Activated B cell treated with CpG ODN at 0.5 μM for 24 hours (primary cell): ENCODE results near the gene MACC1. TPM values are rescaled to one million over a fixed set of nuclear protein-coding genes. Genes with fewer than 3 reads are reported as not detected.

Experiments used
- ATAC-seq: fragments of 200-7000 bp; cut with Tn5 transposase; one replicate; pipeline ENCODE4 v1.10.0; 2021; ENCODE audit warnings: low read depth, mild to moderate bottlenecking, moderate library complexity
- CTCF ChIA-PET: fragments of 350-600 bp; sonication (Branson Sonifier 250); formaldehyde crosslinking; loops from one replicate; lab custom pipeline; 2021; ENCODE audit warnings: antibody characterized with exemption; lab: Charles Lee
- POLR2A ChIA-PET: fragments of 350-600 bp; sonication (Branson Sonifier 250); formaldehyde crosslinking; loops from one replicate; lab custom pipeline; 2021; ENCODE audit warnings: antibody characterized with exemption; lab: Charles Lee
- DNase-seq: peaks from one replicate; pipeline ENCODE4 v3.0.0; 2022
- H3K27ac Mint-ChIP-seq: one replicate; pipeline ENCODE4 v1.8.0; 2020; ENCODE audit warnings: mixed read lengths
- H3K27me3 Mint-ChIP-seq: one replicate; pipeline ENCODE4 v1.8.0; 2021; ENCODE audit warnings: mixed read lengths
- H3K36me3 Mint-ChIP-seq: one replicate; pipeline ENCODE4 v1.8.0; 2021; ENCODE audit warnings: low read depth, mixed read lengths
- H3K4me1 Mint-ChIP-seq: one replicate; pipeline ENCODE4 v1.8.0; 2021; ENCODE audit warnings: mixed read lengths
- H3K4me3 Mint-ChIP-seq: one replicate; pipeline ENCODE4 v1.8.0; 2020; ENCODE audit warnings: mild to moderate bottlenecking, mixed read lengths
- H3K9me3 Mint-ChIP-seq: one replicate; pipeline ENCODE4 v1.8.0; 2020; ENCODE audit warnings: mixed read lengths
- intact Hi-C: fragments of 100-400 bp; cut with micrococcal nuclease; formaldehyde crosslinking; loops from one replicate; pipeline ENCODE4 v1.15.1; 2024
- total RNA-seq: library from RNA; stranded (reverse); gene quantifications from 2 replicates; pipeline ENCODE4 v1.2.3, GENCODE V29; 2022
- TF ChIP-seq, protein P1 (sequence below): fragments of 200-600 bp; IDR thresholded peaks from one replicate; pipeline ENCODE4 v1.8.0; 2022; ENCODE audit warnings: antibody characterized with exemption, mild to moderate bottlenecking

Gene MACC1
- total RNA-seq, 1 donor from 2014 or later = 20.3 TPM

DNA sequence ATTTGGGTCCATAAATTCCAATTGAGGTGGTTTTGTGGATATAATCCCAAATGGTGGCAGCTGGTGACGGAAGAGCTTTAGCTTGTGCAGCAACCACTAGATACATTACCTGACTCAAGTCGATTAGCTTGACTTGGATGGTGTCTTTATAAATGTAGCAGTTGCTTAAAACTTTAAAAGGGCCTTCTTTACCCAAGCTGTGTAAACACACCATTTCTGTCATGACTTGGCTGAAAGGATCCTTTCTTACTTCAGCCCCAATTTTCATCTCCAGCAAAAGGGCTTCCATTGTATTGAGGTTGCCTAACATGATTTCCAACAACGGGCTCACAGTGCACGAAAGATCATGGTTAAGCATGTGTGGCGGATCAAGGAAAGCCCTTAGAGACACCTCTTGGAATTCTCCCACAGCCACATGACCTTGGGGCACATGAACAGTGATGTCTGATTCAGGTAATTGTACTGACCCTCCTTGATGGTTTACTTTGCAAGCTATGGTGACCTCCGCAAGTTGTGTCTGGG is 57.9 kb downstream of the MACC1 start:
- ATAC-seq (no peak), DNase-seq (no peak)
- POLR2A ChIA-PET = no interaction called here
- TF ChIP-seq, protein P1, sequence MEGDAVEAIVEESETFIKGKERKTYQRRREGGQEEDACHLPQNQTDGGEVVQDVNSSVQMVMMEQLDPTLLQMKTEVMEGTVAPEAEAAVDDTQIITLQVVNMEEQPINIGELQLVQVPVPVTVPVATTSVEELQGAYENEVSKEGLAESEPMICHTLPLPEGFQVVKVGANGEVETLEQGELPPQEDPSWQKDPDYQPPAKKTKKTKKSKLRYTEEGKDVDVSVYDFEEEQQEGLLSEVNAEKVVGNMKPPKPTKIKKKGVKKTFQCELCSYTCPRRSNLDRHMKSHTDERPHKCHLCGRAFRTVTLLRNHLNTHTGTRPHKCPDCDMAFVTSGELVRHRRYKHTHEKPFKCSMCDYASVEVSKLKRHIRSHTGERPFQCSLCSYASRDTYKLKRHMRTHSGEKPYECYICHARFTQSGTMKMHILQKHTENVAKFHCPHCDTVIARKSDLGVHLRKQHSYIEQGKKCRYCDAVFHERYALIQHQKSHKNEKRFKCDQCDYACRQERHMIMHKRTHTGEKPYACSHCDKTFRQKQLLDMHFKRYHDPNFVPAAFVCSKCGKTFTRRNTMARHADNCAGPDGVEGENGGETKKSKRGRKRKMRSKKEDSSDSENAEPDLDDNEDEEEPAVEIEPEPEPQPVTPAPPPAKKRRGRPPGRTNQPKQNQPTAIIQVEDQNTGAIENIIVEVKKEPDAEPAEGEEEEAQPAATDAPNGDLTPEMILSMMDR = no peak
- intact Hi-C loops = loop anchor here (5.0 kb wide), 1 partner anchor 177 kb away; no protein-coding TSS in a partner anchor
- Mint-ChIP-seq H3K9me3 (no peaks in the 10 kb centered on the region), H3K4me3 (no peak overlapping the region), H3K4me1 (peaks cover 15% of the 10 kb centered on the region), H3K36me3 (peaks cover 17% of the 10 kb centered on the region), H3K27me3 (no peaks in the 10 kb centered on the region), H3K27ac (no peak overlapping the region)
- CTCF ChIA-PET = interaction anchor here (0.9 to 2.7 kb wide), 9 partner anchors 10 to 449 kb away, joined by 3 to 16 read pairs (median 4); no protein-coding TSS in a partner anchor

DNA sequence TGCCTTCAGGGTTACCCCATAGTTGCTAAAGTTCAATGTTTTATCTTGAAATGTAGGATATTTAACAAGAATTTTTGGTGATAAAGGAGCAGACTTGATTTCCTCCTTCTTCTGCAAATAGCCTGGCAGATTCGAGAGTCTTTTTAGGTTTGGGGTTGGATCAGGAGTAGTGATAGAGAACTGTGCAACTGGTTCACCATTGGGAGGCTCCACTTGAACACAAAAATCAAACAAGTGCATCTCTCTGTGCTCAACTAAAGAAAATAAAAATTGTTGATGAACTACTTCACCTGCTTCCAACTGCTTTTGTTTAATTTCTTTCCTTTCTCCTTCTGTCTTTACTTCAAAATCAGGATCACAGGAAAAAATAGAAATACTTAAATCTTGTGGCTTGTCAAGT is 58.5 kb downstream of the MACC1 start:
- TF ChIP-seq, protein P1 = no peak
- no peak overlapping the region for H3K27ac Mint-ChIP-seq

DNA sequence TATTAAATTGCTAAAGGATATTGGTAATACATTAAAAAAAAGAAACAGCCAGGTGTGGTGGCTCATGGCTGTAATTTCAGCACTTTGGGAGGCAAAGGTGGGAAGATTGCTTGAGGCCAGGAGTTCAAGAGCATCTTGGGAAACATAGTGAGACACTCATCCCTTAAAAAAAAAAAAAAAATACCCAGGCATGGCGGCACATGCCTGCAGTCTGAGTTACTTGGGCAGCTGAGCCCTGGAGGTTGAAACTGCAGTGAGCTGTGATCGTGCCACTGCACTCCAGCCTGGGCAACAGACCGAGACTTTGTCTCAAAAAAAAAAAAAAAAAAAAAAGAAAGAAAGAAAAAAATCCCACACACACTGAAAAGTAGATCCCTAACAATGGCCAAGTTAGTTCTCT is 59.7 kb downstream of the MACC1 start:
- Mint-ChIP-seq H3K9me3 (no peaks in the 10 kb centered on the region), H3K27ac (no peak overlapping the region), H3K36me3 (peaks cover 32% of the 10 kb centered on the region), H3K27me3 (no peaks in the 10 kb centered on the region), H3K4me1 (peaks cover 25% of the 10 kb centered on the region), H3K4me3 (no peak overlapping the region)
- DNase-seq (no peak), ATAC-seq (no peak)
- ChIA-PET CTCF (no interaction called here), POLR2A (interaction anchor here (0.7 kb wide), 1 partner anchor 139 kb away, joined by 4 read pairs; no protein-coding TSS in a partner anchor)
- intact Hi-C loops = loop anchor here (5.0 kb wide), 1 partner anchor 175 kb away; no protein-coding TSS in a partner anchor
- TF ChIP-seq, protein P1 = no peak

More for the DNA sequence above, 58.5 kb downstream of the MACC1 start:
- peaks cover 16% of the 10 kb centered on the region for H3K4me1 Mint-ChIP-seq
- ChIA-PET POLR2A (no interaction called here), CTCF (interaction anchor here (0.6 to 2.7 kb wide), 9 partner anchors 11 to 448 kb away, joined by 3 to 16 read pairs (median 4); no protein-coding TSS in a partner anchor)
- no peaks in the 10 kb centered on the region for H3K9me3 Mint-ChIP-seq
- no peak overlapping the region for H3K4me3 Mint-ChIP-seq
- ATAC-seq (no peak), DNase-seq (no peak)
- intact Hi-C loops = loop anchor here (1.0 to 5.0 kb wide), 3 partner anchors 153 to 440 kb away; no protein-coding TSS in a partner anchor
- no peaks in the 10 kb centered on the region for H3K27me3 Mint-ChIP-seq
- peaks cover 23% of the 10 kb centered on the region for H3K36me3 Mint-ChIP-seq

DNA sequence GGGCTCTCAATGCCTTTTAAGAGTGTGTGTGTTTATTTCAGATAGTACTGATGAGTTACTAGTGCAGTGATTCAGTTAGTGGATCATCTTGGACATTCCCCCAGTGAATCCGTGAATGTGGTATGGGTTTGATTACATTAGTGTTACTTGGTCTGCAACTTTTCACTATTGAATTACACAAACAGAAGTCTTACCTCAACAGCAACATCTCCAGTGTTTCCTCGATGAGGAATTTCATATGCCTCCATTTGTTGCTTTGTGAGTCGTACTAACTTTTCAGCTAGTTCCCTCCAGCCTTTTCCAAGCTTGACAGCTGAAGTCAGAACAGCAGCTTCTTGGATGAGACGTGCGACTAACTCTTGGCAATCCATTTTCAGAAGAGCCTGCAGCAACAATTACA is 63.2 kb downstream of the MACC1 start:
- ATAC-seq (no peak), DNase-seq (no peak)
- no peaks in the 10 kb centered on the region for H3K27me3 Mint-ChIP-seq
- H3K9me3 Mint-ChIP-seq = no peaks in the 10 kb centered on the region
- intact Hi-C loops = no loop called here
- H3K4me1 Mint-ChIP-seq = peaks cover 41% of the 10 kb centered on the region
- H3K4me3 Mint-ChIP-seq = no peak overlapping the region
- H3K36me3 Mint-ChIP-seq = peaks cover 37% of the 10 kb centered on the region
- ChIA-PET POLR2A (no interaction called here), CTCF (interaction anchor here (1.3 kb wide), 1 partner anchor 15 kb away, joined by 3 read pairs; no protein-coding TSS in a partner anchor)
- TF ChIP-seq, protein P1 = no peak
- H3K27ac Mint-ChIP-seq = no peak overlapping the region

DNA sequence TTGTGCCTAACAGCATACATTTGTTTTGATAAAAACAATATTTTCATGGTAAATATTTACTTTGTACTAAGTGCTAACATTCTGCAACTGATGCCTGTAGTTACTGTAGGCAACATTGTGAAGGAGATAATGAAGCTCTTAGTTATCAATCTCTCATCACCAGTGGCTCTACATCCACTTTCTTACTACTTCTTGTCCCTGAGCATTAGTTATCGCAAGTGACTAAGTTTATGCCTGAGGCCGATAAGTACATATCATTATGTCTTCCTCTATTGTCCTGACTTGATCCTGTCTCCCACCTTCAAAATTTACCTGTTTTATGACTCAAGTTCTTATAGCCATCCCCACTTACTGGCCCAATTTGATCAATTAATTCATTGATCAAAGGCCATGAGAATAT is 63.6 kb downstream of the MACC1 start:
- no peak for DNase-seq
- no peaks in the 10 kb centered on the region for H3K9me3 Mint-ChIP-seq
- CTCF ChIA-PET = no interaction called here
- no peaks in the 10 kb centered on the region for H3K27me3 Mint-ChIP-seq
- H3K4me3 Mint-ChIP-seq = no peak overlapping the region
- no peak for ATAC-seq
- POLR2A ChIA-PET = no interaction called here
- TF ChIP-seq, protein P1 = no peak
- peaks cover 35% of the 10 kb centered on the region for H3K36me3 Mint-ChIP-seq
- intact Hi-C loops = no loop called here
- H3K27ac Mint-ChIP-seq = no peak overlapping the region
- peaks cover 39% of the 10 kb centered on the region for H3K4me1 Mint-ChIP-seq
